Measurements from ENCODE around the gene MCFD2.

Gene MCFD2

DNA sequence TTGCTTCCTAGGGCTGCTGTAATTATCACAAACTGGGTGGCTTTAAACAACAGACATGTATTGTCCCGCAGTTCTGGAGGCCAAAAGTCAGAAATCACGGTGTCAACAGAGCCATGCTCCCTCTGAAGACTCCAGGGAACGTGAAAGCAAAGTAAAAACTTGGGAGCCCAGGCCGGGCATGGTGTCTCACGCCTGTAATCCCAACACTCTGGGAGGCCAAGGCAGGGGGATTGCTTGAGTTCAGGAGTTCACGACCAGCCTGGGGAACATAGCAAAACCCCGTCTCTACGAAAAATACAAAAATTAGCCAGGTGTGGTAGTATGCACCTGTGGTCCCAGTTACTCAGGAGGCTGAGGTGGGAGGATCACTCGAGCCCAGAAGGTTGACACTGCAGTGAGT is 63.5 kb downstream of the MCFD2 start:
- TF ChIP-seq, protein P1, sequence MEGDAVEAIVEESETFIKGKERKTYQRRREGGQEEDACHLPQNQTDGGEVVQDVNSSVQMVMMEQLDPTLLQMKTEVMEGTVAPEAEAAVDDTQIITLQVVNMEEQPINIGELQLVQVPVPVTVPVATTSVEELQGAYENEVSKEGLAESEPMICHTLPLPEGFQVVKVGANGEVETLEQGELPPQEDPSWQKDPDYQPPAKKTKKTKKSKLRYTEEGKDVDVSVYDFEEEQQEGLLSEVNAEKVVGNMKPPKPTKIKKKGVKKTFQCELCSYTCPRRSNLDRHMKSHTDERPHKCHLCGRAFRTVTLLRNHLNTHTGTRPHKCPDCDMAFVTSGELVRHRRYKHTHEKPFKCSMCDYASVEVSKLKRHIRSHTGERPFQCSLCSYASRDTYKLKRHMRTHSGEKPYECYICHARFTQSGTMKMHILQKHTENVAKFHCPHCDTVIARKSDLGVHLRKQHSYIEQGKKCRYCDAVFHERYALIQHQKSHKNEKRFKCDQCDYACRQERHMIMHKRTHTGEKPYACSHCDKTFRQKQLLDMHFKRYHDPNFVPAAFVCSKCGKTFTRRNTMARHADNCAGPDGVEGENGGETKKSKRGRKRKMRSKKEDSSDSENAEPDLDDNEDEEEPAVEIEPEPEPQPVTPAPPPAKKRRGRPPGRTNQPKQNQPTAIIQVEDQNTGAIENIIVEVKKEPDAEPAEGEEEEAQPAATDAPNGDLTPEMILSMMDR (IDR thresholded peaks at IDR 0.05; ENCODE audit: borderline replicate concordance, control extremely low read depth, extremely low read depth, insufficient read depth, missing control alignments) = no peak
- in situ Hi-C loops (cut with MboI; ENCODE audit: low sequenced_read_pairs, unreplicated experiment) = no loop called here
- DNase-seq (ENCODE audit: low spot score) = no peak

All from GM13976 (cell line).